H1 (cell line): ENCODE results near the gene DIAPH1. TPM values are rescaled to one million over a fixed set of nuclear protein-coding genes. Genes with fewer than 3 reads are reported as not detected.

Source experiments
- CTCF ChIA-PET: fragments of 300-600 bp; sonication (Branson Sonifier 250); formaldehyde crosslinking; loops from one replicate; lab custom pipeline; 2021; ENCODE audit not compliant: partially characterized antibody; lab: Charles Lee
- POLR2A ChIA-PET: fragments of 300-600 bp; sonication (Branson Sonifier 250); formaldehyde crosslinking; loops from one replicate; lab custom pipeline; 2021; ENCODE audit warnings: inconsistent platforms; ENCODE audit not compliant: partially characterized antibody; lab: Charles Lee
- DNase-seq, 2 experiments: peaks; one replicate each; pipeline versions ENCODE4 v3.0.0 to v3.0.0-alpha.2; 2010 to 2022; ENCODE audit warnings: low spot score in 2 of 2, low read depth in 1 of 2, mixed read lengths in 1 of 2
- FAIRE-seq: peaks from 2 replicates; lab custom pipeline; 2011; peaks lifted over from hg19 to GRCh38; lab: Jason Lieb, UNC
- H2AFZ ChIP-seq: 2 replicates; pipeline ENCODE4 v1.8.1; 2012; ENCODE audit warnings: low read length, inconsistent platforms
- H2AK5ac ChIP-seq: 2 replicates; pipeline ENCODE4 v1.6.1; 2013; ENCODE audit warnings: low read depth, low read length
- H2BK120ac ChIP-seq: replicated peaks from 2 replicates; pipeline ENCODE3; 2013; ENCODE audit warnings: low read depth, low read length, inconsistent platforms
- H2BK12ac ChIP-seq: 2 replicates; pipeline ENCODE4 v1.6.1; 2013; ENCODE audit warnings: low read depth, low read length
- H2BK15ac ChIP-seq: 2 replicates; pipeline ENCODE4 v1.6.1; 2013; ENCODE audit warnings: low read length
- H2BK20ac ChIP-seq: 2 replicates; pipeline ENCODE4 v1.6.1; 2013; ENCODE audit warnings: low read length
- H2BK5ac ChIP-seq: 2 replicates; pipeline ENCODE4 v1.6.1; 2013; ENCODE audit warnings: low read depth, low read length
- H3K14ac ChIP-seq: 2 replicates; pipeline ENCODE4 v1.6.1; 2013; ENCODE audit warnings: inconsistent platforms; ENCODE audit not compliant: insufficient read length
- H3K18ac ChIP-seq: 2 replicates; pipeline ENCODE4 v1.6.1; 2013; ENCODE audit warnings: low read length; ENCODE audit errors: extremely low read depth
- H3K23ac ChIP-seq: 2 replicates; pipeline ENCODE4 v1.6.1; 2013; ENCODE audit warnings: inconsistent platforms; ENCODE audit not compliant: insufficient read length
- H3K23me2 ChIP-seq: 2 replicates; pipeline ENCODE4 v1.6.1; 2013; ENCODE audit warnings: low read depth, low read length
- H3K27ac ChIP-seq: 2 replicates; pipeline ENCODE4 v1.6.1; 2011; ENCODE audit warnings: low read depth, low read length, inconsistent platforms
- H3K27me3 ChIP-seq, 4 experiments: replicated peaks in 1 of 4; 1 replicate in 1 of 4; 2 replicates in 3 of 4; pipeline versions ENCODE4 v1.6.1 to v1.8.1; 2011 to 2013; ENCODE audit warnings: low read length in 3 of 4, mild to moderate bottlenecking in 3 of 4, inconsistent platforms in 2 of 4, mixed read lengths in 2 of 4, moderate library complexity in 1 of 4; ENCODE audit not compliant: control insufficient read depth in 3 of 4, insufficient read depth in 3 of 4; ENCODE audit errors: extremely low read depth in 1 of 4
- H3K36me3 ChIP-seq, 4 experiments: 2 replicates each; pipeline versions ENCODE4 v1.6.1 to v1.8.1; 2011 to 2013; ENCODE audit warnings: mild to moderate bottlenecking in 4 of 4, low read length in 3 of 4, moderate library complexity in 2 of 4, control low read depth in 1 of 4, inconsistent platforms in 1 of 4; ENCODE audit not compliant: insufficient read depth in 4 of 4, control insufficient read depth in 2 of 4
- H3K4ac ChIP-seq: replicated peaks from 2 replicates; pipeline ENCODE3; 2013; ENCODE audit warnings: low read length, low read depth, mixed read lengths, inconsistent platforms; ENCODE audit not compliant: insufficient read length
- H3K4me1 ChIP-seq, 4 experiments: replicated peaks in 1 of 4; 1 replicate in 1 of 4; 2 replicates in 3 of 4; pipeline versions ENCODE4 v1.6.1 to v1.8.1; 2011 to 2013; ENCODE audit warnings: low read length in 3 of 4, inconsistent platforms in 2 of 4, mixed read lengths in 1 of 4; ENCODE audit not compliant: insufficient read depth in 4 of 4, control insufficient read depth in 3 of 4
- H3K4me2 ChIP-seq, 2 experiments: 2 replicates each; pipeline versions ENCODE4 v1.6.1 to v1.8.1; 2011 to 2013; ENCODE audit warnings: low read depth in 2 of 2, low read length in 2 of 2, control low read depth in 1 of 2, inconsistent platforms in 1 of 2, mild to moderate bottlenecking in 1 of 2; ENCODE audit not compliant: insufficient read depth in 1 of 2
- H3K4me3 ChIP-seq, 4 experiments: fragments of 200-600, 300-600 bp in 1 of 4; sonication (generic), shearing (Covaris generic), sonication (Bioruptor Twin) in 1 of 4; 2 replicates each; pipeline versions ENCODE4 v1.5.1 to v1.8.1; 2011 to 2016; ENCODE audit warnings: low read length in 4 of 4, low read depth in 3 of 4, control low read depth in 2 of 4, inconsistent platforms in 2 of 4, mild to moderate bottlenecking in 2 of 4, mixed read lengths in 1 of 4, moderate library complexity in 1 of 4; ENCODE audit not compliant: insufficient read depth in 2 of 4; ENCODE audit errors: extremely low read depth in 1 of 4
- H3K56ac ChIP-seq: replicated peaks from 2 replicates; pipeline ENCODE3; 2013; ENCODE audit warnings: low read depth, mild to moderate bottlenecking, mixed read lengths, low read length, inconsistent platforms; ENCODE audit not compliant: insufficient read length
- H3K79me1 ChIP-seq: 2 replicates; pipeline ENCODE4 v1.6.1; 2013; ENCODE audit warnings: low read depth, low read length, control low read depth
- H3K79me2 ChIP-seq, 2 experiments: 2 replicates each; pipeline versions ENCODE4 v1.6.1 to v1.8.1; 2012 to 2013; ENCODE audit warnings: low read length in 2 of 2, mild to moderate bottlenecking in 2 of 2, inconsistent platforms in 1 of 2; ENCODE audit not compliant: insufficient read depth in 2 of 2, control insufficient read depth in 1 of 2
- H3K9ac ChIP-seq, 4 experiments: replicated peaks in 1 of 4; 1 replicate in 1 of 4; 2 replicates in 3 of 4; pipeline versions ENCODE4 v1.6.1 to v1.8.1; 2011 to 2013; ENCODE audit warnings: low read depth in 3 of 4, low read length in 3 of 4, control low read depth in 2 of 4, mild to moderate bottlenecking in 2 of 4, moderate library complexity in 2 of 4, inconsistent platforms in 1 of 4; ENCODE audit errors: extremely low read depth in 1 of 4
- H3K9me3 ChIP-seq, 2 experiments: 2 replicates each; pipeline versions ENCODE4 v1.6.1 to v1.8.1; 2012 to 2013; ENCODE audit warnings: mild to moderate bottlenecking in 2 of 2, moderate library complexity in 2 of 2, control low read depth in 1 of 2, inconsistent platforms in 1 of 2, low read depth in 1 of 2, low read length in 1 of 2, mixed read lengths in 1 of 2; ENCODE audit not compliant: insufficient read depth in 2 of 2
- H4K20me1 ChIP-seq, 2 experiments: replicated peaks in 1 of 2; 2 replicates each; pipeline versions ENCODE3 to v1.8.1; 2011 to 2013; ENCODE audit warnings: inconsistent platforms in 2 of 2, low read length in 2 of 2, mild to moderate bottlenecking in 1 of 2; ENCODE audit not compliant: insufficient read depth in 2 of 2, control insufficient read depth in 1 of 2
- H4K5ac ChIP-seq: 2 replicates; pipeline ENCODE4 v1.6.1; 2013; ENCODE audit warnings: low read length, low read depth, mixed read lengths, inconsistent platforms; ENCODE audit not compliant: insufficient read length
- H4K8ac ChIP-seq: 2 replicates; pipeline ENCODE4 v1.8.0; 2013; ENCODE audit warnings: mild to moderate bottlenecking, moderate library complexity, low read length, inconsistent platforms; ENCODE audit not compliant: insufficient read depth; ENCODE audit errors: extremely low read depth
- H4K91ac ChIP-seq: replicated peaks from 2 replicates; pipeline ENCODE3; 2013; ENCODE audit warnings: low read length, mixed read lengths, inconsistent platforms; ENCODE audit not compliant: insufficient read length
- KDM4A ChIP-seq: IDR thresholded peaks from one replicate; pipeline ENCODE4 v1.7.1; 2012; ENCODE audit warnings: low read depth, mild to moderate bottlenecking, moderate library complexity, low read length, inconsistent platforms; ENCODE audit not compliant: severe bottlenecking
- KDM5A ChIP-seq: fragments of 200-600 bp; IDR thresholded peaks from 2 replicates; pipeline ENCODE4 v1.7.1; 2012; ENCODE audit warnings: mild to moderate bottlenecking, low read length, inconsistent platforms, mixed read lengths
- PHF8 ChIP-seq: fragments of 200-600 bp; sonication (generic); conservative IDR thresholded peaks from 2 replicates; pipeline ENCODE4 v1.7.1; 2012; ENCODE audit warnings: low read depth, mild to moderate bottlenecking, inconsistent platforms, low read length, moderate library complexity
- RFX5 ChIP-seq: IDR thresholded peaks from 2 replicates; pipeline ENCODE4 v1.6.1; 2011; ENCODE audit warnings: low read depth, low read length, improper control_type of control experiment, borderline replicate concordance
- TAF7 ChIP-seq: optimal IDR thresholded peaks from 2 replicates; pipeline ENCODE3; 2011; ENCODE audit warnings: low read depth, mild to moderate bottlenecking, inconsistent platforms, low read length, moderate library complexity, borderline replicate concordance
- WGBS, 2 experiments: shearing (Covaris generic) in 1 of 2; methylation state at CpG; one replicate each; pipeline versions ENCODE4 v1.1.6 to v1.1.7; 2013 to 2015; ENCODE audit warnings: low lambda C conversion rate in 2 of 2, mixed read lengths in 2 of 2, inconsistent platforms in 1 of 2, low coverage in 1 of 2, missing lambda C conversion rate in 1 of 2; ENCODE audit not compliant: insufficient replicate concordance in 2 of 2, insufficient coverage in 1 of 2, insufficient read length in 1 of 2; ENCODE audit errors: extremely low coverage in 1 of 2, missing lambda C conversion rate in 1 of 2; 5-methylcytosine and 5-hydroxymethylcytosine counted together
- polyA plus RNA-seq, 7 experiments: library from polyadenylated mRNA; depleted of rRNA in 3 of 7; stranded (reverse) in 5 of 7; unstranded in 2 of 7; fragments of >200 nt in 5 of 7; fragments of 200-250 nt in 2 of 7; gene quantifications; 1 replicate in 5 of 7; 2 replicates in 1 of 7; 4 replicates in 1 of 7; pipeline versions ENCODE4 v1.2.1 to v1.2.3, GENCODE V29; 2011 to 2013; ENCODE audit warnings: missing spikeins in 2 of 7, mixed read lengths in 2 of 7
- total RNA-seq: library from RNA; stranded (reverse); fragmentation: NEBNext Ultra II Directional; extraction: Animal tissue kit (Norgen Biotek cat#: 25700); gene quantifications from 2 replicates; pipeline ENCODE4 v1.2.1, GENCODE V29; 2021
- TF ChIP-seq, protein P1 (sequence below), 3 experiments: IDR thresholded peaks; 1 replicate in 2 of 3; 2 replicates in 1 of 3; pipeline versions ENCODE4 v1.5.1 to v1.6.1; 2011; ENCODE audit warnings: low read length in 3 of 3, mild to moderate bottlenecking in 3 of 3, inconsistent platforms in 2 of 3, low read depth in 1 of 3, moderate library complexity in 1 of 3; ENCODE audit not compliant: insufficient read depth in 1 of 3; ENCODE audit errors: control extremely low read depth in 1 of 3

DIAPH1 gene
- total and polyA plus RNA-seq, 2 of the 8 experiments (the other 6 are each of a cell fraction or from before 2014, with no cell fraction given), result 61.2 to 114 TPM

DNA sequence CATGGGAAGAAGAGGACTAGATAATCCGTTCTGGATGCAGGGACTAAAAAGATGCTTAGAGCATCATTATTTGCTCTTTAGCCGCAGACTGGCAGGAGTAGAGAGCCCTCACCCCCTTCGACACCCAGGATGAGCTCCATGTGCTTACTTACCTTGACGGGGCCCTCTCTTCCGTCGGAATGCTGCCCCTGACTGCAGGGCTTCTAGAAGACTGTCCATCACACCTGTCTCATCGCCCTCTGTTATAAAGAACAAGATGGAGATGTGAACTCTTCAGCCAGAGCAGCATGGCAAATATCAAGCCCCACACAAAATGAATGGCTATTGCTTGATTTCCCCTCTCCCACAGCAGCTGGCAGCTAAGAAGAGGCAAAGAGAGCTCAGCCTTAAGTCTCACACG is 94.8 kb downstream of the DIAPH1 start:
- no peaks in the 10 kb centered on the region for H4K20me1 ChIP-seq
- CTCF ChIA-PET, result interaction anchor here (0.6 to 50.9 kb wide), 49 partner anchors 11 to 467 kb away, joined by 3 to 1236 read pairs (median 5); partner anchors contain the start of genes PCDHB12, PCDHB14, PCDHB15 and PCDHB16

More for the DNA sequence above, 94.8 kb downstream of the DIAPH1 start:
- Histone ChIP-seq H3K27me3 (no peaks in the 10 kb centered on the region), H3K23ac (no peak overlapping the region), H3K4ac (no peak overlapping the region), H4K8ac (no peak overlapping the region), H2BK5ac (no peak overlapping the region), H3K18ac (no peak overlapping the region), H3K79me2 (no peaks in the 10 kb centered on the region), H2BK12ac (0 out of 2 replicates have a peak overlapping the region, but pooled peaks have one; percentile 41), H2BK15ac (no peak overlapping the region), H3K14ac (no peak overlapping the region), H3K27ac (peak overlapping the region; percentile 26), H3K4me3 (no peak overlapping the region), H2BK120ac (no peak overlapping the region), H3K9me3 (no peaks in the 10 kb centered on the region), H4K5ac (no peak overlapping the region), H4K91ac (peak overlapping the region; percentile 28), H3K79me1 (no peaks in the 10 kb centered on the region), H2AFZ (no peak overlapping the region), H3K23me2 (no peaks in the 10 kb centered on the region), H3K36me3 (peaks cover 21 to 48% (median 44%) of the 10 kb centered on the region in 4 experiments), H3K4me1 (peaks cover 2 to 15% (median 8%) of the 10 kb centered on the region in 4 experiments; a peak in 6 of 7 replicates), H2BK20ac (no peak overlapping the region), H2AK5ac (peak overlapping the region; percentile 57; the same call in 1 of the 2 replicates), H3K4me2 (peak overlapping the region in 1 of 2 experiments; percentile 17; a peak in 1 of 4 replicates), H3K9ac (no peak overlapping the region), H3K56ac (no peak overlapping the region)
- FAIRE-seq (no peak), DNase-seq (no peak)
- TF ChIP-seq TAF7, result no peak
- no peak for TF ChIP-seq RFX5
- no peak for TF ChIP-seq PHF8
- TF ChIP-seq KDM4A, result no peak
- TF ChIP-seq, protein P1, sequence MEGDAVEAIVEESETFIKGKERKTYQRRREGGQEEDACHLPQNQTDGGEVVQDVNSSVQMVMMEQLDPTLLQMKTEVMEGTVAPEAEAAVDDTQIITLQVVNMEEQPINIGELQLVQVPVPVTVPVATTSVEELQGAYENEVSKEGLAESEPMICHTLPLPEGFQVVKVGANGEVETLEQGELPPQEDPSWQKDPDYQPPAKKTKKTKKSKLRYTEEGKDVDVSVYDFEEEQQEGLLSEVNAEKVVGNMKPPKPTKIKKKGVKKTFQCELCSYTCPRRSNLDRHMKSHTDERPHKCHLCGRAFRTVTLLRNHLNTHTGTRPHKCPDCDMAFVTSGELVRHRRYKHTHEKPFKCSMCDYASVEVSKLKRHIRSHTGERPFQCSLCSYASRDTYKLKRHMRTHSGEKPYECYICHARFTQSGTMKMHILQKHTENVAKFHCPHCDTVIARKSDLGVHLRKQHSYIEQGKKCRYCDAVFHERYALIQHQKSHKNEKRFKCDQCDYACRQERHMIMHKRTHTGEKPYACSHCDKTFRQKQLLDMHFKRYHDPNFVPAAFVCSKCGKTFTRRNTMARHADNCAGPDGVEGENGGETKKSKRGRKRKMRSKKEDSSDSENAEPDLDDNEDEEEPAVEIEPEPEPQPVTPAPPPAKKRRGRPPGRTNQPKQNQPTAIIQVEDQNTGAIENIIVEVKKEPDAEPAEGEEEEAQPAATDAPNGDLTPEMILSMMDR (IDR thresholded peaks at IDR 0.05; ENCODE audit: control extremely low read depth in 1 of 3, insufficient read depth in 1 of 3, low read depth in 1 of 3, low read length in 3 of 3), result no peak
- no peak for TF ChIP-seq KDM5A
- POLR2A ChIA-PET, result interaction anchor here (1.0 to 4.8 kb wide), 6 partner anchors 10 to 106 kb away, joined by 3 to 29 read pairs (median 5); partner anchors contain the start of genes PCDHGA11 and PCDHGB7
- 96% methylated on average over 8 of the region's 8 CpGs; no CpG with 5 or more reads in 1 of the 2 experiments for WGBS, 2 experiments
